H1 (cell line): Measurements from ENCODE around the gene TJP3. TPM values are rescaled to one million over a fixed set of nuclear protein-coding genes. Genes with fewer than 3 reads are reported as not detected.

ENCODE experiments used
- CTCF ChIA-PET: fragments of 300-600 bp; sonication (Branson Sonifier 250); formaldehyde crosslinking; loops from one replicate; lab custom pipeline; 2021; ENCODE audit not compliant: partially characterized antibody; lab: Charles Lee
- POLR2A ChIA-PET: fragments of 300-600 bp; sonication (Branson Sonifier 250); formaldehyde crosslinking; loops from one replicate; lab custom pipeline; 2021; ENCODE audit warnings: inconsistent platforms; ENCODE audit not compliant: partially characterized antibody; lab: Charles Lee
- DNase-seq, 2 experiments: peaks; one replicate each; pipeline versions ENCODE4 v3.0.0 to v3.0.0-alpha.2; 2010 to 2022; ENCODE audit warnings: low spot score in 2 of 2, low read depth in 1 of 2, mixed read lengths in 1 of 2
- FAIRE-seq: peaks from 2 replicates; lab custom pipeline; 2011; peaks lifted over from hg19 to GRCh38; lab: Jason Lieb, UNC
- H2AFZ ChIP-seq: 2 replicates; pipeline ENCODE4 v1.8.1; 2012; ENCODE audit warnings: low read length, inconsistent platforms
- H2AK5ac ChIP-seq: 2 replicates; pipeline ENCODE4 v1.6.1; 2013; ENCODE audit warnings: low read depth, low read length
- H2BK120ac ChIP-seq: replicated peaks from 2 replicates; pipeline ENCODE3; 2013; ENCODE audit warnings: low read depth, low read length, inconsistent platforms
- H2BK12ac ChIP-seq: 2 replicates; pipeline ENCODE4 v1.6.1; 2013; ENCODE audit warnings: low read depth, low read length
- H2BK15ac ChIP-seq: 2 replicates; pipeline ENCODE4 v1.6.1; 2013; ENCODE audit warnings: low read length
- H2BK20ac ChIP-seq: 2 replicates; pipeline ENCODE4 v1.6.1; 2013; ENCODE audit warnings: low read length
- H2BK5ac ChIP-seq: 2 replicates; pipeline ENCODE4 v1.6.1; 2013; ENCODE audit warnings: low read depth, low read length
- H3K14ac ChIP-seq: 2 replicates; pipeline ENCODE4 v1.6.1; 2013; ENCODE audit warnings: inconsistent platforms; ENCODE audit not compliant: insufficient read length
- H3K18ac ChIP-seq: 2 replicates; pipeline ENCODE4 v1.6.1; 2013; ENCODE audit warnings: low read length; ENCODE audit errors: extremely low read depth
- H3K23ac ChIP-seq: 2 replicates; pipeline ENCODE4 v1.6.1; 2013; ENCODE audit warnings: inconsistent platforms; ENCODE audit not compliant: insufficient read length
- H3K23me2 ChIP-seq: 2 replicates; pipeline ENCODE4 v1.6.1; 2013; ENCODE audit warnings: low read depth, low read length
- H3K27ac ChIP-seq: 2 replicates; pipeline ENCODE4 v1.6.1; 2011; ENCODE audit warnings: low read depth, low read length, inconsistent platforms
- H3K27me3 ChIP-seq, 4 experiments: replicated peaks in 1 of 4; 1 replicate in 1 of 4; 2 replicates in 3 of 4; pipeline versions ENCODE4 v1.6.1 to v1.8.1; 2011 to 2013; ENCODE audit warnings: low read length in 3 of 4, mild to moderate bottlenecking in 3 of 4, inconsistent platforms in 2 of 4, mixed read lengths in 2 of 4, moderate library complexity in 1 of 4; ENCODE audit not compliant: control insufficient read depth in 3 of 4, insufficient read depth in 3 of 4; ENCODE audit errors: extremely low read depth in 1 of 4
- H3K36me3 ChIP-seq, 4 experiments: 2 replicates each; pipeline versions ENCODE4 v1.6.1 to v1.8.1; 2011 to 2013; ENCODE audit warnings: mild to moderate bottlenecking in 4 of 4, low read length in 3 of 4, moderate library complexity in 2 of 4, control low read depth in 1 of 4, inconsistent platforms in 1 of 4; ENCODE audit not compliant: insufficient read depth in 4 of 4, control insufficient read depth in 2 of 4
- H3K4ac ChIP-seq: replicated peaks from 2 replicates; pipeline ENCODE3; 2013; ENCODE audit warnings: low read length, low read depth, mixed read lengths, inconsistent platforms; ENCODE audit not compliant: insufficient read length
- H3K4me1 ChIP-seq, 4 experiments: replicated peaks in 1 of 4; 1 replicate in 1 of 4; 2 replicates in 3 of 4; pipeline versions ENCODE4 v1.6.1 to v1.8.1; 2011 to 2013; ENCODE audit warnings: low read length in 3 of 4, inconsistent platforms in 2 of 4, mixed read lengths in 1 of 4; ENCODE audit not compliant: insufficient read depth in 4 of 4, control insufficient read depth in 3 of 4
- H3K4me2 ChIP-seq, 2 experiments: 2 replicates each; pipeline versions ENCODE4 v1.6.1 to v1.8.1; 2011 to 2013; ENCODE audit warnings: low read depth in 2 of 2, low read length in 2 of 2, control low read depth in 1 of 2, inconsistent platforms in 1 of 2, mild to moderate bottlenecking in 1 of 2; ENCODE audit not compliant: insufficient read depth in 1 of 2
- H3K4me3 ChIP-seq, 4 experiments: fragments of 200-600, 300-600 bp in 1 of 4; sonication (generic), shearing (Covaris generic), sonication (Bioruptor Twin) in 1 of 4; 2 replicates each; pipeline versions ENCODE4 v1.5.1 to v1.8.1; 2011 to 2016; ENCODE audit warnings: low read length in 4 of 4, low read depth in 3 of 4, control low read depth in 2 of 4, inconsistent platforms in 2 of 4, mild to moderate bottlenecking in 2 of 4, mixed read lengths in 1 of 4, moderate library complexity in 1 of 4; ENCODE audit not compliant: insufficient read depth in 2 of 4; ENCODE audit errors: extremely low read depth in 1 of 4
- H3K56ac ChIP-seq: replicated peaks from 2 replicates; pipeline ENCODE3; 2013; ENCODE audit warnings: low read depth, mild to moderate bottlenecking, mixed read lengths, low read length, inconsistent platforms; ENCODE audit not compliant: insufficient read length
- H3K79me1 ChIP-seq: 2 replicates; pipeline ENCODE4 v1.6.1; 2013; ENCODE audit warnings: low read depth, low read length, control low read depth
- H3K79me2 ChIP-seq, 2 experiments: 2 replicates each; pipeline versions ENCODE4 v1.6.1 to v1.8.1; 2012 to 2013; ENCODE audit warnings: low read length in 2 of 2, mild to moderate bottlenecking in 2 of 2, inconsistent platforms in 1 of 2; ENCODE audit not compliant: insufficient read depth in 2 of 2, control insufficient read depth in 1 of 2
- H3K9ac ChIP-seq, 4 experiments: replicated peaks in 1 of 4; 1 replicate in 1 of 4; 2 replicates in 3 of 4; pipeline versions ENCODE4 v1.6.1 to v1.8.1; 2011 to 2013; ENCODE audit warnings: low read depth in 3 of 4, low read length in 3 of 4, control low read depth in 2 of 4, mild to moderate bottlenecking in 2 of 4, moderate library complexity in 2 of 4, inconsistent platforms in 1 of 4; ENCODE audit errors: extremely low read depth in 1 of 4
- H3K9me3 ChIP-seq, 2 experiments: 2 replicates each; pipeline versions ENCODE4 v1.6.1 to v1.8.1; 2012 to 2013; ENCODE audit warnings: mild to moderate bottlenecking in 2 of 2, moderate library complexity in 2 of 2, control low read depth in 1 of 2, inconsistent platforms in 1 of 2, low read depth in 1 of 2, low read length in 1 of 2, mixed read lengths in 1 of 2; ENCODE audit not compliant: insufficient read depth in 2 of 2
- H4K20me1 ChIP-seq, 2 experiments: replicated peaks in 1 of 2; 2 replicates each; pipeline versions ENCODE3 to v1.8.1; 2011 to 2013; ENCODE audit warnings: inconsistent platforms in 2 of 2, low read length in 2 of 2, mild to moderate bottlenecking in 1 of 2; ENCODE audit not compliant: insufficient read depth in 2 of 2, control insufficient read depth in 1 of 2
- H4K5ac ChIP-seq: 2 replicates; pipeline ENCODE4 v1.6.1; 2013; ENCODE audit warnings: low read length, low read depth, mixed read lengths, inconsistent platforms; ENCODE audit not compliant: insufficient read length
- H4K8ac ChIP-seq: 2 replicates; pipeline ENCODE4 v1.8.0; 2013; ENCODE audit warnings: mild to moderate bottlenecking, moderate library complexity, low read length, inconsistent platforms; ENCODE audit not compliant: insufficient read depth; ENCODE audit errors: extremely low read depth
- H4K91ac ChIP-seq: replicated peaks from 2 replicates; pipeline ENCODE3; 2013; ENCODE audit warnings: low read length, mixed read lengths, inconsistent platforms; ENCODE audit not compliant: insufficient read length
- CBX5 ChIP-seq: fragments of 300-800, 300-1000 bp; sonication (generic); IDR thresholded peaks from 2 replicates; pipeline ENCODE4 v1.7.1; 2016; ENCODE audit warnings: antibody characterized with exemption, low read length, low read depth
- EGR1 ChIP-seq: IDR thresholded peaks from 2 replicates; pipeline ENCODE4 v1.6.1; 2011; ENCODE audit warnings: low read depth, low read length, borderline replicate concordance
- EZH2 ChIP-seq: fragments of 200-600 bp; sonication (generic); IDR thresholded peaks from 2 replicates; pipeline ENCODE4 v1.7.1; 2012; ENCODE audit warnings: low read depth, mild to moderate bottlenecking, moderate library complexity, low read length, inconsistent platforms; ENCODE audit not compliant: severe bottlenecking
- HDAC2 ChIP-seq, 2 experiments: fragments of 300-600 bp in 1 of 2; sonication (generic) in 1 of 2; IDR thresholded peaks; 2 replicates each; pipeline ENCODE4 v1.6.1; 2011 to 2012; ENCODE audit warnings: low read depth in 2 of 2, low read length in 2 of 2, mild to moderate bottlenecking in 2 of 2, moderate library complexity in 2 of 2, borderline replicate concordance in 1 of 2, inconsistent platforms in 1 of 2
- JUN ChIP-seq: IDR thresholded peaks from 2 replicates; pipeline ENCODE4 v1.6.1; 2011; ENCODE audit warnings: low read depth, mild to moderate bottlenecking, improper control_type of control experiment, low read length
- RXRA ChIP-seq: IDR thresholded peaks from 2 replicates; pipeline ENCODE4 v1.6.1; 2011; ENCODE audit warnings: low read depth, mild to moderate bottlenecking, low read length, moderate library complexity; ENCODE audit not compliant: insufficient read depth
- SIX5 ChIP-seq: IDR thresholded peaks from 2 replicates; pipeline ENCODE4 v1.6.1; 2011; ENCODE audit warnings: mild to moderate bottlenecking, low read depth, low read length
- SP4 ChIP-seq: IDR thresholded peaks from 2 replicates; pipeline ENCODE4 v1.6.1; 2012; ENCODE audit warnings: low read length, inconsistent platforms
- ZNF274 ChIP-seq: IDR thresholded peaks from 2 replicates; pipeline ENCODE4 v1.7.0; 2012; ENCODE audit warnings: low read length, borderline replicate concordance; ENCODE audit errors: extremely low read depth
- WGBS, 2 experiments: shearing (Covaris generic) in 1 of 2; methylation state at CpG; one replicate each; pipeline versions ENCODE4 v1.1.6 to v1.1.7; 2013 to 2015; ENCODE audit warnings: low lambda C conversion rate in 2 of 2, mixed read lengths in 2 of 2, inconsistent platforms in 1 of 2, low coverage in 1 of 2, missing lambda C conversion rate in 1 of 2; ENCODE audit not compliant: insufficient replicate concordance in 2 of 2, insufficient coverage in 1 of 2, insufficient read length in 1 of 2; ENCODE audit errors: extremely low coverage in 1 of 2, missing lambda C conversion rate in 1 of 2; 5-methylcytosine and 5-hydroxymethylcytosine counted together
- polyA plus RNA-seq, 7 experiments: library from polyadenylated mRNA; depleted of rRNA in 3 of 7; stranded (reverse) in 5 of 7; unstranded in 2 of 7; fragments of >200 nt in 5 of 7; fragments of 200-250 nt in 2 of 7; gene quantifications; 1 replicate in 5 of 7; 2 replicates in 1 of 7; 4 replicates in 1 of 7; pipeline versions ENCODE4 v1.2.1 to v1.2.3, GENCODE V29; 2011 to 2013; ENCODE audit warnings: missing spikeins in 2 of 7, mixed read lengths in 2 of 7
- total RNA-seq: library from RNA; stranded (reverse); fragmentation: NEBNext Ultra II Directional; extraction: Animal tissue kit (Norgen Biotek cat#: 25700); gene quantifications from 2 replicates; pipeline ENCODE4 v1.2.1, GENCODE V29; 2021

TJP3 gene
- total and polyA plus RNA-seq, 2 of the 8 experiments (the other 6 are each of a cell fraction or from before 2014, with no cell fraction given) = 17.1 to 26.1 TPM

GRCh38 chr19:3774621-3775373 is 66.6 kb downstream of the TJP3 start:
- Histone ChIP-seq H2BK5ac (no peak overlapping the region), H2BK120ac (no peak overlapping the region), H3K56ac (no peak overlapping the region), H2AFZ (no peak overlapping the region), H4K8ac (no peak overlapping the region), H3K79me1 (no peaks in the 10 kb centered on the region)
- FAIRE-seq = no peak
- CTCF ChIA-PET = interaction anchor here (1.5 to 1.8 kb wide), 4 partner anchors 9 to 56 kb away, joined by 4 to 10 read pairs (median 6); no protein-coding TSS in a partner anchor
- TF ChIP-seq SIX5 (no peak), EGR1 (no peak), EZH2 (no peak), CBX5 (no peak), SP4 (no peak), HDAC2 (IDR thresholded peaks at IDR 0.05; ENCODE audit: borderline replicate concordance in 1 of 2, low read depth in 2 of 2, low read length in 2 of 2) (no peak), ZNF274 (no peak), JUN (no peak), RXRA (no peak)
- TF ChIP-seq, all 59 proteins: peak for 0
- POLR2A ChIA-PET = interaction anchor here (0.7 to 2.3 kb wide), 6 partner anchors 9 to 210 kb away, joined by 3 to 14 read pairs (median 4); partner anchors contain the start of genes EEF2, MATK, MRPL54 and NMRK2
- H2BK12ac ChIP-seq = no peak overlapping the region
- no peaks in the 10 kb centered on the region for H3K36me3 ChIP-seq
- peaks cover 0 to 3% of the 10 kb centered on the region in 2 experiments for H4K20me1 ChIP-seq
- no peak overlapping the region for H2BK15ac ChIP-seq
- no peak overlapping the region for H3K23ac ChIP-seq
- peaks cover 0 to 7% (median 2%) of the 10 kb centered on the region in 4 experiments; a peak in 2 of 7 replicates for H3K4me1 ChIP-seq
- H4K5ac ChIP-seq = no peak overlapping the region
- H4K91ac ChIP-seq = no peak overlapping the region
- H2AK5ac ChIP-seq = no peak overlapping the region
- no peak overlapping the region for H3K4me2 ChIP-seq
- H3K9ac ChIP-seq = no peak overlapping the region
- no peaks in the 10 kb centered on the region for H3K9me3 ChIP-seq
- H3K14ac ChIP-seq = no peak overlapping the region
- H3K4me3 ChIP-seq = no peak overlapping the region
- no peak for DNase-seq
- no peaks in the 10 kb centered on the region for H3K79me2 ChIP-seq
- no peak overlapping the region for H3K4ac ChIP-seq
- no peaks in the 10 kb centered on the region for H3K27me3 ChIP-seq
- WGBS, 2 experiments = 91% methylated on average over 22 of the region's 25 CpGs; no CpG with 5 or more reads in 1 of the 2 experiments
- no peak overlapping the region for H2BK20ac ChIP-seq
- peaks cover 6% of the 10 kb centered on the region; the same call in 1 of the 2 replicates for H3K23me2 ChIP-seq
- no peak overlapping the region for H3K27ac ChIP-seq
- no peak overlapping the region for H3K18ac ChIP-seq
